Activated effector memory CD4-positive, alpha-beta T cell treated with Interleukin-2 at 50 U/mL for 16 hours (primary cell): Measurements from ENCODE around the gene CEP250.
"Not testable (repeated sequence)": the region's sequence is repeated elsewhere in the genome, so short reads cannot be mapped to it uniquely, and the experiment has no call there.

Source experiments
- DNase-seq: peaks from one replicate; pipeline ENCODE4 v3.0.0-alpha.2; 2020

CEP250 gene

DNA sequence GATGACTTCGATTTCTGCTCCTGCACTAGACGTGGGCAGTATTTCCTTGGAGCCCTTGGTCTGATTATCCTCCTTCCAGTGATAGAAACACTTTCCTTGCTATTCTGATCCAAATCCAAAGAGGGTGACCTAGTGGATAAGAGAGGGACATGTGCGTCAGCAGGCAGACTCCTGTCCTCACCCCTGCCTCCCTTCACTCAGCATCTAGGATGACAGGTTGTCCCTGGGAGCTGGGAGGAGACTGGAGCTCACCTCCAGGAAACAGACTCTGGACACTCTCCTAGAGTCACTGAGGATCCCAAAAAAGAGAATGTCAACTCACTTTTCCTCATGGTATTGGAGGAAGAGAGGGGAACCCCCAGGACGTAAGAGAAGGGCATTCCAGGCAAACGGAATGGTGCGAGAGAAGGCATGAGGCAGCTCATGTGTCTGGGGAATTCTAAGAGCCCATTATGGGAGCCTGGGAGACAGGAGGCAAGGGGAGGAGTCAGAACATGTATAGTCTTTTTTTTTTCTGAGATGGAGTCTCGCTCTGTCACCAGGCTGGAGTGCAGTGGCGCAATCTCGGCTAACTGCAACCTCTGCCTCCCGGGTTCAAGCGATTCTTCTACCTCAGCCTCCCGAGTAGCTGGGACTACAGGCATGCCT lies 71.8 kb downstream of the CEP250 start:
- no peak for DNase-seq

DNA sequence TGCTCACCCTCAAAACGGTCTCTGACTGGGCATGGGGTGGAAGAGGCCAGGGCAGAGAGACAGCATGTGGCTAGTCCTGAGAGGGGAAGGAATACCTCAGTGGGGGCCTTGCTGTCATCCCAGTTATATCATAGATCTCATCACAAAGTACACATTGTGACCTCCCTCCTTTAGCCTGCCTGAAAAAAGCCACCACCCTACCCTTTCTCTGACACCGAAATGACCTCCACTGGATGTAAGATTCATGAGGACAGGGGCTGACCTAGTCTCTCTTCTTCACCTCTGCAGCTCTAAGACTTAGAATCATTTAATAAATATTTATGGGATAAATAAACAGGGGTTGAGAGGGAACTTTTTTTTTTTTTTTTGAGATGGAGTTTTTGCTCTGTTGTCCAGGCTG lies 74.2 kb downstream of the CEP250 start, which contains the start of gene C20orf173:
TSS of gene C20orf173 (minus strand) at position 101 of the 400 bp plus-strand sequence. CDS start 279 bp downstream, outside the sequence.
- no peak for DNase-seq

DNA sequence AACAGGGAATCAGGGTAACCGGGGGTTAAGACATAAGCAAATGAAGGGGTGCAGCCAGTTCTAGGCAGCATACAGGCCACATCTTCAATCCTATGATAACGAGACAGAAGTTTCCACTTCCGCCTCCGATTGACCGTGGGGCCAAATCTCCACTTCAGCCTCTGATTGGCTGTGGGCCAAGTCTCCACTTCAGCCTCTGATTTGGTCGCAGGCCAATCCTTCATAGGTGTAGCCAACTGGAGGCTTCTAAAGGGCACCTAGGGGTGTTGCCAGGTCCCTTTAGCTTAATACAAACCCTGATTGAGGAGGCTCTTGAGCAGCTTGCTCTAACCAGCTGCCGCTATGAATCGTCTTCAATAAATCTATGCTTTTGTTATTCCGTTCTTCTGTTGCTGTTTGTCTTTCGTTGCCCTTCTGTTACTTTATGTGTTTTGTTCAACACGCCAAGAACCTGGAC lies 84.4 kb downstream of the CEP250 start:
- DNase-seq = no peak

DNA sequence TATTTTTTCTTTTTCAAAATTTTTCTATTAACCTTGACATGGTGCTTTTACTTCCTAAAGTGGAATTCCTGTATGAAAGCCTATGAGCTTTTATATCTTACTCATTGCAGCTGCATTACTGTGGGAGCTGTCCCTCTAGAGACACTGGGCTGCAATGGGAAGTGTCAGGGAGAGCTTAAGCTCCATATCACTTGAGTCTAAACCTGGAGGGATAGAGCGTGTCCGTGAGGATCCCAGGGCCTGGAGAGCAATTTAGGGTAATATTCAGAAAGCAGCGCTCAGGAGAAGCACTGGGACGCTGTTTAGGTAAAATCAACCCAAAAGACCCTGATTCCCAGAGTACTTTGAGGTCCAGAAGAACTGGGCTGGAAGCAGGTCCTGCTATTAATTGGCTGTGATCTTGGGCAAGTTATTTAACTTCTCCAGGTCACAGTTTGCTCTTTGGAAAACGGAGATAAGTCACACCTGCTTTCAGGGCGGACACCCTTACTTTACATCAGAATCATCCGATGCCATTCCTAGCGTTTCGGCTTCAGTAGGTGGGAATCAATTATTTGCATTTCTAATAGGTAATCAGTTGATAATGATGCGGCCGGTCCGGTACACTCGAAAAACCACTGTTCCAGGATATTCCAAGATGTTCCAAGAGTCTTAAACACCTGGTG lies 85.9 kb downstream of the CEP250 start:
- DNase-seq = no peak

DNA sequence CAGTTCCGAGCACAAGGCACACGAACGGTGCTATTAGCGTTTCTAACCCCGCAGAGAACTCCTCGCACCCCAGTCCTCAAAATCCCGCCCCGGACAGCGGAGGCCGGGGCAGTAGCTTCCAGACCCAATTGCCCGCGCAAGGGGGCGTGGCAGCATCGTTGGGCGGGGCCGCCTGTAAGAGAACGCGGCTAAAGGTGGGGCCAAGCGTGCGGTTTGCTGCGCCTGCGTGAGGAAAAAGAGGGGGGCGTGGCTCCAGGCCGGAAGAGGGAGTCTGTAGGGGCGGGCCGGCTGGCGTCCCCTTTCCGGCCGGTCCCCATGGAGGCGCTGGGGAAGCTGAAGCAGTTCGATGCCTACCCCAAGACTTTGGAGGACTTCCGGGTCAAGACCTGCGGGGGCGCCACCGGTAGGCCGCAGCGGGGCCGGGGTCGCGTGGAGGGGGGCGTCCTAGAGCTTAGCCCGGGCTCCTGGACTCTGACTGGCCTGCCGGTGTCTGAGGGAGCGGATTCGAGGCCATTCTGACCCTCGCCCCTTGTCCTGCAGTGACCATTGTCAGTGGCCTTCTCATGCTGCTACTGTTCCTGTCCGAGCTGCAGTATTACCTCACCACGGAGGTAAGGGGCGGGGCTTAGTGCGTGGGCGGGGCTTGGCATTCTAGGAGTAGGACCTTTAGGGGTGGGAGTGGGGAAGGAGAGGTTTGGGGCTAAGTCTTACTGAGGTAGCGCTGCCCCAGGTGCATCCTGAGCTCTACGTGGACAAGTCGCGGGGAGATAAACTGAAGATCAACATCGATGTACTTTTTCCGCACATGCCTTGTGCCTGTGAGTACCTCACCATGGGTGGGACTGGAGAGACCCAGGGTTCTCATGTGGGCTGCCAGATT lies 86.6 kb downstream of the CEP250 start, which contains the start of gene ERGIC3:
TSS of gene ERGIC3 (plus strand) at position 296 of the 880 bp plus-strand sequence. CDS start at position 316, 20 bp downstream.
- DNase-seq = peak; percentile 95

DNA sequence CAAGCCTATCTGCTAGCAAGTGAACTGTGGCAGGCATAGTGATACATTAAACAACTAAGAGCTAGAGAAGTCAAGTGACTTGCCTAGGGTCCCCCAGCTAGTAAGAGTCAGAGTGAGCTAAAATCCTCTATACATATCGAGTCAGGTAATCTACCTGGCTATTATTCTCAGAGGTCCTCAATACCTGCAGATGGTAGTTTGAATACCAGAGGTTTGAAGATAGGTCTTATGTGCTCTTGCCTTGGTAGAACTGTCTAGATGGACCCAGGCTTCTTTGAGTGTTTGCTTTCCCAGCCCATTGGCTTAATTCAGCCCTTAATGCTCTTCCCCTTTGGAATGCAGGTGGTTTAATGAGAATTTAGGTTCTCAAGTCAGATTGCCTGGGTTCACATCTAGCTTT lies 87.6 kb downstream of the CEP250 start:
- no peak for DNase-seq

DNA sequence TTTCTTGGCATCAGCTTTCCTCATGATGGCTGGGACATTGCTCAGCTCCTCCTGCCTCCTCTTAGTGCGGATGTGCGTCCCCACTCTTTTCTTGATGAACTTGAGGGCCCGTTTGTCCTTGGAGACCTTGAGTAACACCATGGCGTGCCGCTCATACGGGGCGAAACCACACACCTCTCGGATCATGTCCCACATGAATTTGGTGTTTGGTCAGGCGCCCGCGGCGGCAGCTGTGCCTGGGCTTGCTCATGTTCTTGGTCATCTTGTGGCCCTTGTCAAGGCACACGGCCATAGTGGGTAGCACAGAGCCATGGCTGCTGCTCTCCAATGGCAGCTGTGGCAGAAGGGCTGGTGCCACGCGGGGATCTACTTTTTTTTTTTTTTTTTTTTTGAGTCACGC lies 89.0 kb downstream of the CEP250 start:
- DNase-seq = no peak

DNA sequence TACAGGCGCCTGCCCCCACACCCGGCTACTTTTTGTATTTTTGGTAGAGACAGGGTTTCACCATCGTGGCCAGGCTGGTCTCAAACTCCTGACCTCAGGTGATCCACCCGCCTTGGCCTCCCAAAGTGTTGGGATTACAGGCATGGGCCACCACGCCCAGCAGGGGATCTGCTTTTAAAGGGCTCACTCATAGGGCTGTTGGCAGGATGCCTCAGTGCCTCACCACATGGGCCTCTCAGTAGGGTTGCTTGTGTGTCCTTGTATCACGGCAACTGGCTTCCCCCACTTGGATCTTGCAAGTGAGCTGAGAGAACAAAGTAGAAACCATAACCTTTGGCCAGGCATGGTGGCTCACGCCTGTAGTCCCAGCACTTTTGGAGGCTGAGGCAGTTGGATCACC lies 89.5 kb downstream of the CEP250 start:
- not testable (repeated sequence) for DNase-seq

DNA sequence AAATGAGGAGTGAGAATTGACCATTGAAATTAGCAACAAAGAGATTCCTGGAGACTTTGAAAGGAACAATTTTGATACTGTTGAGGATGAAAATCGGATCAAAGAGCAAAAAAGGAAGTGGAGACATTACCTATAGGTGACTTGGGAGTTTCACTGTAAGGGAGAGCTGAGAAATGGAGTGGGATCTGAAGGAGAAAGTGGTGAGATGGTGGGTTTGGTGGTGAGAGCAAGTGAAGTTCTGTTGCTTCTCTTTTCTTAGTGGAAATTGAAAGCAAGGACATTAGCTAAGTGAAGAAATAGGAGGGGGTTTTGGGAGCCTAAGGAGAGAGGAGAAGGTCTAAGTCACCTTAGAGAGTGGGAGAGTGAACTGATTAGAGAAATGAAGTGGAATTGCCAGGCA lies 90.7 kb downstream of the CEP250 start:
- DNase-seq = no peak

DNA sequence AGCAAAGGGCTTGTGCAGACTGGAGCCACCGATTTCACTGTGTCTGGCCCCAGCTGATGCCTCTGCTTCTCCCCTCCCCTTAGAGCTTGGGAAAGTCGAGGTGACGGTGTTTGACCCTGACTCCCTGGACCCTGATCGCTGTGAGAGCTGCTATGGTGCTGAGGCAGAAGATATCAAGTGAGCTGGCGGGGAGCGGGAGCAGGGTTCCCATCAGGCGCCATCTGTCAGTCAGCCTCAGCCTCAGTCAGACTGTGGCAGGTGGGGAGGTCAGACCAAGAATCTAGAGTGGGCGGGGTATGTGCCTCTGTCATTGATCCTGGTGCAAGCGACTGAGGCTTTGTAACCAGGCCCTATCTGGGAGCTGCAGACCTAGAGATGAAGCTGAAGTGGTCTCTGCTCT lies 91.9 kb downstream of the CEP250 start:
- DNase-seq = no peak

DNA sequence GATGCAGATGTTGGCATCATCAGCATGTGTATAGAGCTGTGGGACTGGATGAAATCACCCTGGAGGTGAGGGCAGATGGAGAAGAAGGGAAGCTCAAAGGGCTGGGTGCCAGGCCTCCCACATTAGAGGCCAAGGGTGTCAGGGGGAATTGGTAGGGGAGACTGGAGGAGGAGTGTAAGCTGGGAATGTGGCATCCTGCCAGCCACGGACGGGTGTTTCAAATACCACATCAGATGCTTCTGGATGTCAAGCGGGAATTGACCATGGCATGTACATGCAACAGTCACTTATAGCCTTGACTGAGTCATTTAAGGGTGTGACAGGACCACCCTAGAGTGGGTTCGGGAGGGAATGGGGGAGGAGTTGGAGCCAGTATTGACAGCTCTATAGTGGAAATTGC lies 96.1 kb downstream of the CEP250 start:
- DNase-seq = no peak

DNA sequence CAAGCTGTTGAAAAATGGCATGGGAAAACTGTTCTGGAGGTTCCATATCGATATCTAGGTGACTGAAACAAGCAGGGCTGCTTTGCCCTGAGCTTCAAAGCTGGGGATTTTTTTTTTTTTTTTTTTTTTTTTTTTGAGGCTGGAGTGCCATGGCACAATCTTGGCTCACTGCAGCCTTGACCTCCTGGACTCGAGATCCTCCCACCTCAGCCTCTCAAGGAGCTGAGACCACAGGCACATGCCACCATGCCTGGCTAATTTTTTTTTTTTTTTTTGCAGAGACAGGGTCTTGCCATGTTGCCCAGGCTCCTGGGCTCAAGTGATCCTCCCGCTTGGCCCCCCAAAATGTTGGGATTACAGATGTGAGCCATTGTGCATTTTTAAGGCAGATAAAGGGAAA lies 97.5 kb downstream of the CEP250 start:
- no peak for DNase-seq

DNA sequence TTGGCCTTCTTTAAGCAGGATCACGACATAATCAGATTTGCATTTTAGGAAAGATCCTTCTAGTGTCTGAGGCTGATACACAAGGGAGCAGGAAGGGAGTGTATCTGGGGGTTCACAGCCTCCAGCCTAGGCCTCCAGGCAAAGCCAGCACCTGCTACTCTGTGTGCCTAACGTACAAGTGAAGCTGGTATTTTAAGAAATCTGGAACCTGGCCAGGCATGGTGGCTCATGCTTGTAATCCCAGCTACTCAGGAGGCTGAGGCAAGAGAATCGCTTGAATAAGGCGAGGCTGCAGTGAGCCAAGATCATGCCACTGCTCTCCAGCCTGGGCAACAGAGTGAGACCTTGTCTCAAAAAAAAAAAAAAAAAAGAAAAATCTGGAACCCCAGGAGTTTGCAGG lies 100.1 kb downstream of the CEP250 start:
- not testable (repeated sequence) for DNase-seq

DNA sequence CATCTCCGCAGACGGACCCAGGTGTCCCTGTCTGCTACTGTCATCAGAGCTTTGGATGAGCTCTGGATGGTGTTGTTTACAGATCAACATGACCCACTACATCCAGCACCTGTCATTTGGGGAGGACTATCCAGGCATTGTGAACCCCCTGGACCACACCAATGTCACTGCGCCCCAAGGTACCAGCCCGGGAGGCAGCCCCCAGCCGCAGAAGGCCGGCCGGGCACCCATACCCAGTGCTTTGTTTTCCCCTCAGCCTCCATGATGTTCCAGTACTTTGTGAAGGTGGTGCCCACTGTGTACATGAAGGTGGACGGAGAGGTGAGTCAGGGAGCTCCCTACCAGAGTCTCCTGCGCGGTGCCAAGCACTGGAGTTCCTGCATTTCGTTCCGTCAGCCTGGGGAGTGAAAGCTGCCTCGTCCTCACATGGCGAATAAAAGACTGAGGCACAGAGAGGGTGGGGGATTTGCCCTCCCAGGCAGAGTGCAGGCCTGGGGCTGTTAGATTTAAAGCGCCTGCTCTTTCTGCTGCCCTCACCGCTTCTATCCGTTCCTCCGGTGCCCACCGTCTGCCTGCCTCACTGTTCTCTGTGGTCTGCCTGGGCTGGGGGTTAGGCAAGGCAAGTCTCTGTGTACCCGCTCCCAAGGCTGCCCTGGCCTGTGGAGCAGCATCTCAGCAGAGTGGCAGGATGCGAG lies 100.7 kb downstream of the CEP250 start:
- no peak for DNase-seq

DNA sequence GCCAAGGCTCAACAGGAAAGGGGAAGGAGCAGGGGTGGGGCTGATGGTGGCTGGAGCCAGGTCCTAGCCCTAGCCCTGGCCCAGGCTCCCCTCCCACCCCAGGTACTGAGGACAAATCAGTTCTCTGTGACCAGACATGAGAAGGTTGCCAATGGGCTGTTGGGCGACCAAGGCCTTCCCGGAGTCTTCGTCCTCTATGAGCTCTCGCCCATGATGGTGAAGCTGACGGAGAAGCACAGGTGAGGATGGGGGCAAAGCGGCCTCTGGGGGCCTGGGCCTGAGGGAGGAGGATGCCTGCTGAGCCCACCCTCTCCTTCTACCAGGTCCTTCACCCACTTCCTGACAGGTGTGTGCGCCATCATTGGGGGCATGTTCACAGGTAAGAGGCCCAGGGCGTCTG lies 101.5 kb downstream of the CEP250 start:
- DNase-seq = no peak

DNA sequence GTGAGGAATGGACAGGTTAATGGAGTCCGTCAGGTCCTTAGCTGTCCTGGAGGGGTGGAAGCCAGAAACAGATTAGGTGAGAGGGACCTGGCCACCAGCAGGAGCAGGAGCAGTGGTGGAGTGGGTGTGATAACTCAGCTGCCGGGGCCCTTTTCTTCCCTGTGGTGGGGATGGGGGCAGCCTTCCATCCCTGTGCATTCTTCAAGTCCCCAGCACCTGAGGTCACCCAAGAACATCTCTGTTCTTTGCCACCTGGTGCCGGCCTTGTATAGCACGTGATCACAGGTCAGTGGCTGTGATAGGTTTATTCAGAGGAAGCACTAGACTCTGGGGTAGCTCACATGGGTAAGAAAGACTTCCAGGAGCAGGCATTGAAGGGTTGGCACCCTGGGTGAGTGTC lies 103.1 kb downstream of the CEP250 start:
- DNase-seq = no peak

DNA sequence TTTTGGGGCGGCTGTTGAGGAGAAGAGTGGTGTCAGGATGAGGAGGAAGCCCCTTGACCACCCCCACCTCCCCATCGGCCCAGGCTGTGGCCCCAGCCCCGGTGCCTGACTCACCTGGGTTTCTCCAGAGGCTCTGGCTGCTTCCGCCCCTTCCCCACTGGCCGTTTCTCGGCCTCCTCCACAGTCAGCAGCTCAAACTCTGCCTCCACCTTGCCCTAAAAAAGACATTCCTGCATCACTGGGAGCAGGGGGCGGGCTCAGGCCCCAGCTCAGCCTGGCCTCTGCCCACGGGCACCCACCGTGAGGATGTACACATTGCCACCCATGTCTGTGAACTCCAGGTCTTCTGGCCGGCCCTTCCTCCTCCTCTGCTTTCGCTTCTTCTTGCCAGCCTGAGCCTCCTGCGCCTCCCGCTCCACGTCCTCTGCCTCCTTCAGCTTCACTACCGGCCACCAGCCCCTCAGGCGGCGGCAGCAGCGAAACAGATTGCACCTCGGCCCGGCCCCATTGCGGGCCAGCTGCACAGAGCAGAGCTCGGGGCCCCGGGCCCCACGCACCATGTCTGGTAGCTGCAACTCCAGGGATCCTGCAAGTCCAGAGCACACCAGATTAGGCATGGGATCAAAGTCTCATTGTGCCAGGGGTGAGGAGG lies 103.8 kb downstream of the CEP250 start:
- no peak for DNase-seq

DNA sequence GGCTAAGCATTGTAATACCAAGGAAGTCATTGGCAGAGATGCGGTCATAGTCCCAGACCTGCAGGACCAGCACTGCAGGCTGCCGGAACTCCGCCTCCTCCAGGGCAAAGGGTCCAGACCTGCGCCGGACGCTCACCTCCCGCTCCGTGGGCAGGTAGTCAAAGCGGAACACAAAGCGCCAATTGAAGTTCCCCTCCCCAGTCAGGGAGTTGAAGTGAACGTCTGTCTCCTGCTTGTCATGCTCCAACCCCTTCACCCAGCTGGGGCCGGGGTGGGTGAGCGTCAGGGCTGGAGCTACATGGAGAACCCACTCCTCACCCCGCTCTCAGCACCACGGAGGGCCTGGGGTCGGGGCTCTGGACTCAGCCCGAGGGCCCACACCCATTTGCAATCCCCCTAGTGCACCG lies 104.7 kb downstream of the CEP250 start:
- DNase-seq = no peak

DNA sequence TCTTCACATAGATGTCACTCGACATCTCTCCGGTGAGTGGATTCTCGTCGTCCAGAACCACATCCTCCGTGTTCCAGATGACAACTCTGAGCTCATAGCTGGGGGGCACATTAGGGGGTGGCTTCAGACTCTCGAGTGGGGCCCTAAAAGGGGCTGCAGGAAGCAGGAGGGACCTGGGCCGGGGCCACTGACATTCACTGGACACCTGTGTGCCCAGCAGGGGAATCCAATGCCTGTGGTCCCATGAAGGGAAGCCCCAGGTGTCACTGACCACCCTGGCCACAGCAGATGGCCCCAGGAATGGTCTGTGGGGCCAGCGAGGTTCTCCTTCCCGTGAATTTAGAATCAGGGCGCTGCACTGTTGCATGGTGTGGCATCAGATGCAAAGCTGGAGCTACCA lies 105.1 kb downstream of the CEP250 start:
- DNase-seq = no peak

DNA sequence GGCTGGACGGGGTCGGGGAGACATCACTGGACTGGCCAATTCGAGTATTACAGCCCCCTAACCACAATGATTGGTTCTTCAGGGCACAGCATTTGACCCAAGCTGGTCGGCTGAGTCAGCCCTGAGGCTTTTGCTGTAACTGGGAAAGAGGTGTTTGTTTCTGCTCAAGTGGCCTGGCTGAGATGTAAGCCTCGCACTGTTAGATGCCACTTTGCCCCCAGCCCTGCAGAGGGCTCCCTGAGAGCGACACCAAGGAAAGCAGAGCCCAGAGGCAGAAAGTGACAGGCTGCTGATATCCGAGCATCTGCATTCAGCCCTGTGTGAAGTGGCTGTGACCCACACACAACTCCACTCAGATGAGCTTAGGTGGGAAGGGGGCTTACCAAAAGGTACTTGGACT lies 105.9 kb downstream of the CEP250 start:
- DNase-seq = no peak

DNA sequence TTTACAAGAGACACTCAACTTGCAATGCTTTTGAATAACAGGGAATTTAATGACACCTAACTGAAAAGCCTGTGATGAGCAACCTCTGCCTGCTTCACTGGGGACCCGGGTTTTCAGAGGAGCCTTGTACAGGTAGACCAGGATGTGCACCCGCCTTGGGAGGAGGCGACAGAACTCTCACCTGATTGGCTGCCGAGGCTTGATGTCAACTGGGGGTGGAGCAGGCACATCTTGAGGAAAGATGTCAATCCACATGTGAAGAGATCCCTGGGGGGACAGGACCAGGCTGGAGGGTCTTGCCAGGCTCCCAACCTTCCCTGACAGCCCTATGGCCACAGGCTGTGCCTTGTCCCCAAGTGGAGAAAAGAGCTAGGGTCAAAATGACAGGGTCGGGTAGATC lies 106.3 kb downstream of the CEP250 start:
- no peak for DNase-seq

DNA sequence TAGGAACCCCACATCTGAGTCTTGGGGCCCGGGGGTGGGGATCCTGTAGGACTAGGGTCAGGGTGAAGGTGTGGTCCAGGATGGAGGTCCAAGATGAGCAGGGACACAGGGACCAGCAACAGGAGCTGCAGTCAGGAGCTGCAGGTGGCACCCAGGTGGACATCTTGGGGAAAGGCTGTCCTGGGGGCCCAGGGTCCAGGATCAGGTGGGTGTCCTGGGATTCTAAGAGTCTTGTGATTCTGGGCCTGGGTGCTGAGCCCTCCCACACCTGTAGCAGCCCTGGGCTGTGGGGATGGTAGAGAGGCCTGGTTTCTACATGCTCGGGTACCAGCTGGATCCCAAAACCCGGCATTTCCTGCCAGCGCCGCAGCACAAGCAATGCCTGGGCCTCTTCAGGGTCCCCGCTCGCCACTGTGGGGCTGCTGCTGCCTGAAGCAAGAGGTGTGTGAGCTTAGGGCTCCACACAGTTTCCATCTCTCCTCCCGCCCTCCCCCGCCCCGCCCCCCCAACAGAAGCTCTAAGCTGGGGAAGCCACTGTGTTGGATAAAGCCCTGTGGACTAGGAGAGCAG lies 107.2 kb downstream of the CEP250 start:
- DNase-seq = no peak
